Liver (tissue), 3 donors: ENCODE data around the gene ARAP3.

Experiments
- CTCF ChIP-seq: fragments of 150-350 bp; IDR thresholded peaks from 2 replicates; pipeline ENCODE4 v1.5.1; 2017; ENCODE audit warnings: improper control_type of control experiment, low read depth, low read length; ENCODE audit not compliant: missing input control
- EGR1 ChIP-seq, 2 donors: IDR thresholded peaks; 2 replicates each; pipeline ENCODE4 v1.6.1; 2016 to 2018; ENCODE audit warnings: antibody characterized with exemption in 2 of 2, low read depth in 2 of 2
- JUND ChIP-seq, 2 donors: IDR thresholded peaks; 2 replicates each; pipeline ENCODE4 v1.6.1; 2016; ENCODE audit warnings: antibody characterized with exemption in 2 of 2
- MAX ChIP-seq: IDR thresholded peaks from 2 replicates; pipeline ENCODE4 v1.6.1; 2016; ENCODE audit warnings: antibody characterized with exemption
- RAD21 ChIP-seq, 2 donors: IDR thresholded peaks; 2 replicates each; pipeline ENCODE4 v1.6.1; 2016; ENCODE audit warnings: antibody characterized with exemption in 2 of 2, mild to moderate bottlenecking in 2 of 2
- REST ChIP-seq: IDR thresholded peaks from 2 replicates; pipeline ENCODE4 v1.6.1; 2016; ENCODE audit warnings: antibody characterized with exemption, mild to moderate bottlenecking
- donor health status: healthy.
- donor health status: healthy.

- TF ChIP-seq JUND (IDR thresholded peaks at IDR 0.05) = no peak
- no peak for TF ChIP-seq REST
- no peak for TF ChIP-seq CTCF
- TF ChIP-seq RAD21 (IDR thresholded peaks at IDR 0.05) = no peak
- TF ChIP-seq MAX = no peak
- no peak for TF ChIP-seq EGR1 (IDR thresholded peaks at IDR 0.05; ENCODE audit: low read depth in 2 of 2)
These were observed 65.9 kb downstream of the ARAP3 start for GRCh38 chr5:141615991-141616720.
